Peyer's patch (tissue), 4 donors: ENCODE results near the gene PRPF6. TPM values are rescaled to one million over a fixed set of nuclear protein-coding genes. Genes with fewer than 3 reads are reported as not detected.

Source experiments
- DNase-seq, 3 donors: peaks; one replicate each; pipeline ENCODE4 v3.0.0-alpha.2; 2017 to 2019
- H3K27ac ChIP-seq, 4 donors: fragments of 200-600 bp; sonication (generic); one replicate each; pipeline ENCODE4 v1.5.1; 2016 to 2019
- H3K27me3 ChIP-seq, 2 donors: fragments of 200-600 bp; sonication (generic); one replicate each; pipeline ENCODE4 v1.5.1; 2019
- H3K36me3 ChIP-seq, 3 donors: fragments of 200-600 bp; sonication (generic); one replicate each; pipeline ENCODE4 v1.5.1; 2016 to 2019
- H3K4me1 ChIP-seq, 4 donors: fragments of 200-600 bp; sonication (generic); one replicate each; pipeline ENCODE4 v1.5.1; 2016 to 2019
- H3K4me3 ChIP-seq, 4 donors: fragments of 200-600 bp; sonication (generic); 1 replicate in 3 of 4; 2 replicates in 1 of 4; pipeline ENCODE4 v1.5.1; 2016 to 2019; ENCODE audit warnings: mild to moderate bottlenecking in 1 of 4
- H3K9me3 ChIP-seq, 4 donors: fragments of 200-600 bp; sonication (generic); one replicate each; pipeline ENCODE4 v1.5.1; 2016 to 2019; ENCODE audit warnings: mild to moderate bottlenecking in 1 of 4
- POLR2A ChIP-seq, 2 donors: fragments of 450-650 bp; IDR thresholded peaks; one replicate each; pipeline ENCODE4 v1.5.1; 2017; ENCODE audit warnings: antibody characterized with exemption in 2 of 2, mild to moderate bottlenecking in 2 of 2, moderate library complexity in 2 of 2
- total RNA-seq, 4 donors: library from RNA; depleted of rRNA; stranded (reverse); fragments of >200 nt; gene quantifications; one replicate each; pipeline ENCODE4 v1.1.0, GENCODE V29; 2016
- TF ChIP-seq, protein P1 (sequence below), 6 experiments: fragments of 450-650 bp in 4 of 6; fragments of 200-600 bp in 2 of 6; sonication (generic) in 1 of 6; IDR thresholded peaks; one replicate each; pipeline ENCODE4 v1.5.1; 2017 to 2019; ENCODE audit warnings: antibody characterized with exemption in 6 of 6, mild to moderate bottlenecking in 3 of 6, moderate library complexity in 1 of 6

The PRPF6 gene
- total RNA-seq, 4 donors from 2014 or later = 49.6 to 95.7 (median 64.2) TPM

DNA sequence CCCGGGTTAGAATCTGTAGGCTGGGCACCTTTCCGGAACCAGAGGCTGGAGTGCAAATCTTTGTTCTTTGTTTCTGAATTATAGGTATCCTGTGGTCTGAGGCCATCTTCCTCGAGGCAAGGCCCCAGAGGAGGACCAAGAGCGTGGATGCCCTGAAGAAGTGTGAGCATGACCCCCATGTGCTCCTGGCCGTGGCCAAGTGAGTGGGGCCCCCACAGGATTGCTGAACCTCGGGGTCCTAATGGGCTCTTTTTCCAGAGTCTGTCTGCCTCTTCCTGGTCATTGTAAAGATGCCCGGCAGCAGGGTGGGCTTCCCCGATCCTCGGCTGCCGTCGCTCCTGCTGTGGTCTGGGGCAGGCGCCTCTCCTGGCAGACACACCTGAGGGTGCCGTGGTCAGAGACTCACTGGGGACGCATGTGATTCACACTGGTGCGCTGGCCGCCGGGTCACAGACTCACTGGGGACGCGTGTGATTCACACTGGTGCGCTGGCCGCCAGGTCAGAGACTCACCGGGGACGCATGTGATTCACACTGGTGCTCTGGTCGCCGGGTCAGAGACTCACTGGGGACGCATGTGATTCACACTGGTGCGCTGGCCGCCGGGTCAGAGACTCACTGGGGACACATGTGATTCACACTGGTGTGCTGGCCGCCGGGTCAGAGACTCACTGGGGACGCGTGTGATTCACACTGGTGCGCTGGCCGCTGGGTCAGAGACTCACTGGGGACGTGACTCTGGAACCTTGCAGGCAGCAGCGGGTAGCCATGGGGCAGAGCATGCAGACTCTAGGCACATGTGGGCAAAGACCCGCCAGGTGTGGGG, 48.6 kb downstream of the PRPF6 start:
- Histone ChIP-seq H3K36me3 (peaks cover 0 to 98% (median 10%) of the 10 kb centered on the region in 3 donors), H3K4me3 (no peak overlapping the region), H3K27me3 (no peaks in the 10 kb centered on the region), H3K4me1 (peaks cover 0 to 3% (median 2%) of the 10 kb centered on the region in 4 donors), H3K27ac (no peak overlapping the region), H3K9me3 (no peaks in the 10 kb centered on the region)
- no peak for DNase-seq
- TF ChIP-seq POLR2A (IDR thresholded peaks at IDR 0.05) = no peak
- TF ChIP-seq, protein P1, sequence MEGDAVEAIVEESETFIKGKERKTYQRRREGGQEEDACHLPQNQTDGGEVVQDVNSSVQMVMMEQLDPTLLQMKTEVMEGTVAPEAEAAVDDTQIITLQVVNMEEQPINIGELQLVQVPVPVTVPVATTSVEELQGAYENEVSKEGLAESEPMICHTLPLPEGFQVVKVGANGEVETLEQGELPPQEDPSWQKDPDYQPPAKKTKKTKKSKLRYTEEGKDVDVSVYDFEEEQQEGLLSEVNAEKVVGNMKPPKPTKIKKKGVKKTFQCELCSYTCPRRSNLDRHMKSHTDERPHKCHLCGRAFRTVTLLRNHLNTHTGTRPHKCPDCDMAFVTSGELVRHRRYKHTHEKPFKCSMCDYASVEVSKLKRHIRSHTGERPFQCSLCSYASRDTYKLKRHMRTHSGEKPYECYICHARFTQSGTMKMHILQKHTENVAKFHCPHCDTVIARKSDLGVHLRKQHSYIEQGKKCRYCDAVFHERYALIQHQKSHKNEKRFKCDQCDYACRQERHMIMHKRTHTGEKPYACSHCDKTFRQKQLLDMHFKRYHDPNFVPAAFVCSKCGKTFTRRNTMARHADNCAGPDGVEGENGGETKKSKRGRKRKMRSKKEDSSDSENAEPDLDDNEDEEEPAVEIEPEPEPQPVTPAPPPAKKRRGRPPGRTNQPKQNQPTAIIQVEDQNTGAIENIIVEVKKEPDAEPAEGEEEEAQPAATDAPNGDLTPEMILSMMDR (IDR thresholded peaks at IDR 0.05) = no peak

DNA sequence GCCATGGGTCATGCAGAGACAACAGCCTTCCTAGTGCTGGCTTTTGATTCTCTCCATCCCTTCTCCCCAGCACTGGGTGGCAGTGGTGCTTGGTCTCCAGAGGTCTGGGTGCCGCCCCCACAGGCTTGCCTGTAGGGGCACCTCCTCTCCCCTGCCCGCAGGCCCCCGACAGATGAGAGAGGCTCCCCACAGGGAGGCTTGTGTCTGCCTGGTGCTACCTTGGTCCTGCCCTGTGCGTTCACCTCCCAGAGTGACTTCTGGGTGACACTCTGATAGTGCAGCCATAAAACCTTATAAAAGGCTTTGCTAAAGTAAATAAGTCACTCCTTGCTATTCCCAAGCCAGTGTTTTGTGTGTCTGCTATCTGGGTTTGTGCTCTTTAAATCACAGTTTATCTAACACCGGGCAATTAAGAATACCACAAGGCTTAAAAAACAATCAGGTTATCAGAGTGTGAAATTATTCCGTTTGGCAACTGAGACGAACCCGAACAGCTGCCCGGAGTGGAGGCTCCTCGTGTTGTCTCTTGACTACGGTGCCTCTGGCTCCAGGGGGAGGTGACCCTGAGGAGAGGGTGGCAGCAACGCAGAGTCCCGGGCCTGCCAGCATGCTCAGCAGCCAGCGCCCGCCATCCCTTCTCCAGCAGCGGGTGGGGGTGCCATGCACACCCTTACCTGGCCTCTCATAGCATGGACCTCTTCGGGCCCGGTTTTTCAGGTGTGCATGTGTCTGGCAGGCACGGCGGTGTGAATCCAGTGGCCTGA, 49.6 kb downstream of the PRPF6 start:
- TF ChIP-seq, protein P1 (IDR thresholded peaks at IDR 0.05) = no peak
- TF ChIP-seq POLR2A (IDR thresholded peaks at IDR 0.05) = no peak
- no peaks in the 10 kb centered on the region for H3K4me1 ChIP-seq
- DNase-seq = no peak
- no peak overlapping the region for H3K4me3 ChIP-seq
- no peaks in the 10 kb centered on the region for H3K9me3 ChIP-seq
- H3K36me3 ChIP-seq = peaks cover 0 to 98% (median 10%) of the 10 kb centered on the region in 3 donors
- no peaks in the 10 kb centered on the region for H3K27me3 ChIP-seq
- no peak overlapping the region for H3K27ac ChIP-seq

GRCh38 chr20:64031822-64032314, 50.9 kb downstream of the PRPF6 start:
- peaks cover 0 to 86% (median 10%) of the 10 kb centered on the region in 3 donors for H3K36me3 ChIP-seq
- no peak for DNase-seq
- TF ChIP-seq, protein P1 (IDR thresholded peaks at IDR 0.05) = no peak
- TF ChIP-seq POLR2A (IDR thresholded peaks at IDR 0.05) = no peak
- H3K9me3 ChIP-seq = no peaks in the 10 kb centered on the region
- no peak overlapping the region for H3K27ac ChIP-seq
- peaks cover 0 to 7% (median 0%) of the 10 kb centered on the region in 4 donors for H3K4me1 ChIP-seq
- H3K4me3 ChIP-seq = no peak overlapping the region
- peaks cover 0 to 9% of the 10 kb centered on the region in 2 donors for H3K27me3 ChIP-seq

- Histone ChIP-seq H3K4me3 (no peak overlapping the region), H3K27ac (no peak overlapping the region), H3K27me3 (peaks cover 0 to 19% of the 10 kb centered on the region in 2 donors), H3K4me1 (peaks cover 0 to 18% (median 3%) of the 10 kb centered on the region in 4 donors), H3K9me3 (no peaks in the 10 kb centered on the region), H3K36me3 (peaks cover 0 to 75% (median 10%) of the 10 kb centered on the region in 3 donors)
- TF ChIP-seq POLR2A (IDR thresholded peaks at IDR 0.05) = no peak
- TF ChIP-seq, protein P1 (IDR thresholded peaks at IDR 0.05) = no peak
- no peak for DNase-seq
These were observed 52.0 kb downstream of the PRPF6 start for GRCh38 chr20:64032706-64033624.
